Measurements from ENCODE around the gene ALDOA.
A peak's percentile ranks its signal among the peaks of the same experiment; 100 is the strongest.

DNA sequence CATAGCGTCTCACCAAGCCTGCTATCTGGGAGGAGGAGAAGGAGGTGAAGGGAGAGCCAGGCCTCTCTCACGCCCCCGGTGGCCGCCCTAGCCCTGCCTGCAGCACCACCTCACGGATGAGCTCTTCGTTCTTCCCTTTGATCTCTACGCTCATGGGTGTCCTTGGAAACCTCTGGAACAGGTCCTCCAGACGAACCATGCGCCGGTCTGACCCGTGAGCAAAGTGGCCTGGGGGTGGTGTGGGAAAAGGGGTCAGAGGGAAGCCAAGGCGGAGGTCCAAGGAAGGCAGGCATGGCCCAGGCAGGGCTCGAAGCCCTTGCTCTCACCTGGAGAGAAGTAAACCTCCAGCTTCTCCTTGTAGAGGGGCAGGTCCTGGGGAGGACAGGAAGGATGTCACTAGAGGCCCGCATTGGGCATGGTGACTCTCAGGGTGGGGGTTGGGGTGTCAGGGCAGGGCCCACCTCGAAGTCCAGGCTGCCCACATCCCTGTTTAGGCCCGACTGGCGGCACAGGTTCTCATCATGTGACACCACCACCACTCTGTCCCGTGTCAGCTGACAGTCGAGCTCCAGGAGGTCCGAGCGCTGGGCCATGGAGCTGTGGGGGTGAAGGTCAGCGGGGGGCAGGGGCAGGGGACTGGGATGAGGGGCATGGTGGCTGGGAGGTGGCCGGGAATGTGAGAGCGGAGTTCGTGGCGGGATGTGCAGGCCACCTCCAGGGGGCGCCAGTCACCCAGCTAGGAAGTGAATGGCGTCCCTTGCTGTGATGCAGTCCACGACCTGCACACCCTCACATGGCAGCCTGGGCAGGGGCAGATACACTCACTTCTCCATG, 46.9 kb downstream of the ALDOA start:
- TF ChIP-seq, protein P1, sequence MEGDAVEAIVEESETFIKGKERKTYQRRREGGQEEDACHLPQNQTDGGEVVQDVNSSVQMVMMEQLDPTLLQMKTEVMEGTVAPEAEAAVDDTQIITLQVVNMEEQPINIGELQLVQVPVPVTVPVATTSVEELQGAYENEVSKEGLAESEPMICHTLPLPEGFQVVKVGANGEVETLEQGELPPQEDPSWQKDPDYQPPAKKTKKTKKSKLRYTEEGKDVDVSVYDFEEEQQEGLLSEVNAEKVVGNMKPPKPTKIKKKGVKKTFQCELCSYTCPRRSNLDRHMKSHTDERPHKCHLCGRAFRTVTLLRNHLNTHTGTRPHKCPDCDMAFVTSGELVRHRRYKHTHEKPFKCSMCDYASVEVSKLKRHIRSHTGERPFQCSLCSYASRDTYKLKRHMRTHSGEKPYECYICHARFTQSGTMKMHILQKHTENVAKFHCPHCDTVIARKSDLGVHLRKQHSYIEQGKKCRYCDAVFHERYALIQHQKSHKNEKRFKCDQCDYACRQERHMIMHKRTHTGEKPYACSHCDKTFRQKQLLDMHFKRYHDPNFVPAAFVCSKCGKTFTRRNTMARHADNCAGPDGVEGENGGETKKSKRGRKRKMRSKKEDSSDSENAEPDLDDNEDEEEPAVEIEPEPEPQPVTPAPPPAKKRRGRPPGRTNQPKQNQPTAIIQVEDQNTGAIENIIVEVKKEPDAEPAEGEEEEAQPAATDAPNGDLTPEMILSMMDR (IDR thresholded peaks at IDR 0.05): peak in 1 of 3 donors; percentile 22
- no peak for TF ChIP-seq POLR2A (IDR thresholded peaks at IDR 0.05)
- TF ChIP-seq POLR2AphosphoS5 (IDR thresholded peaks at IDR 0.05): no peak
